HepG2 (cell line): ENCODE measurements around the gene KLHL17. TPM values are rescaled to one million over a fixed set of nuclear protein-coding genes. Genes with fewer than 3 reads are reported as not detected.
A peak's percentile ranks its signal among the peaks of the same experiment; 100 is the strongest.

Experiments used
- ADNP ChIP-seq: sonication (generic); formaldehyde crosslinking; IDR thresholded peaks from 2 replicates; pipeline ENCODE4 v1.4.0; 2020; ENCODE audit warnings: missing genetic modification reagents
- KLF9 ChIP-seq: IDR thresholded peaks from 2 replicates; pipeline ENCODE4 v1.6.1; 2016; ENCODE audit warnings: low read depth
- NR2F2 ChIP-seq: IDR thresholded peaks from 2 replicates; pipeline ENCODE4 v1.6.1; 2012; ENCODE audit warnings: low read depth, inconsistent platforms, borderline replicate concordance
- SUZ12 ChIP-seq: fragments of 150-350 bp; IDR thresholded peaks from 2 replicates; pipeline ENCODE4 v1.6.1; 2014; ENCODE audit warnings: low read depth, low read length
- ZNF101 ChIP-seq: sonication (generic); formaldehyde crosslinking; IDR thresholded peaks from 2 replicates; pipeline ENCODE4 v1.4.0; 2020; ENCODE audit warnings: mild to moderate bottlenecking, low read depth, missing genetic modification reagents, borderline replicate concordance
- ZNF652 ChIP-seq: IDR thresholded peaks from 2 replicates; pipeline ENCODE4 v1.6.1; 2016; ENCODE audit warnings: low read depth, borderline replicate concordance
- polyA plus RNA-seq, 8 experiments: library from polyadenylated mRNA; depleted of rRNA in 3 of 8; stranded (reverse) in 7 of 8; unstranded in 1 of 8; fragments of >200 nt; fragmentation: Illumina TruSeq in 4 of 8; extraction: Trizol in 4 of 8; gene quantifications; 2 replicates each; pipeline versions ENCODE4 v1.2.1 to v1.2.3, GENCODE V29; 2011 to 2016; ENCODE audit warnings: low read depth in 4 of 8, missing spikeins in 1 of 8, mixed read lengths in 1 of 8; ENCODE audit not compliant: insufficient read depth in 1 of 8
- total RNA-seq, 5 experiments: library from RNA; depleted of rRNA; stranded (reverse); fragments of >200 nt; fragmentation: Illumina TruSeq; extraction: Trizol; gene quantifications; 2 replicates each; pipeline ENCODE4 v1.2.3, GENCODE V29; 2016; ENCODE audit warnings: low read depth in 1 of 5
- TF ChIP-seq, protein P1 (sequence below): sonication (generic); formaldehyde crosslinking; IDR thresholded peaks from 2 replicates; pipeline ENCODE4 v1.8.0; 2023; ENCODE audit warnings: mild to moderate bottlenecking, missing genetic modification reagents
- TF ChIP-seq, protein P2 (sequence below): IDR thresholded peaks from 2 replicates; pipeline ENCODE4 v1.6.1; 2016; ENCODE audit warnings: missing compliant biosample characterization, missing genetic modification reagents, borderline replicate concordance
- TF ChIP-seq, protein P3 (sequence below): sonication (generic); formaldehyde crosslinking; IDR thresholded peaks from 2 replicates; pipeline ENCODE4 v1.8.1; 2023; ENCODE audit warnings: mild to moderate bottlenecking, moderate library complexity, missing genetic modification reagents
- TF ChIP-seq, protein P4 (sequence below): IDR thresholded peaks from 2 replicates; pipeline ENCODE4 v1.6.1; 2018; ENCODE audit warnings: missing genetic modification reagents, mild to moderate bottlenecking, missing compliant biosample characterization
- TF ChIP-seq, protein P5 (sequence below), 2 experiments: fragments of 450-650 bp in 1 of 2; sonication (generic) in 1 of 2; formaldehyde crosslinking in 1 of 2; IDR thresholded peaks; 2 replicates each; pipeline versions ENCODE4 v1.6.1 to v1.8.0; 2016 to 2022; ENCODE audit warnings: antibody characterized with exemption in 1 of 2, mild to moderate bottlenecking in 1 of 2, missing genetic modification reagents in 1 of 2
- TF ChIP-seq, protein P6 (sequence below): sonication (generic); formaldehyde crosslinking; IDR thresholded peaks from 2 replicates; pipeline ENCODE4 v1.4.0; 2020; ENCODE audit warnings: low read depth, mild to moderate bottlenecking, missing genetic modification reagents

KLHL17 gene
- total and polyA plus RNA-seq, 2 of the 13 experiments (the other 11 are each of a cell fraction or from before 2014, with no cell fraction given), result 9.3 to 24.7 TPM

DNA sequence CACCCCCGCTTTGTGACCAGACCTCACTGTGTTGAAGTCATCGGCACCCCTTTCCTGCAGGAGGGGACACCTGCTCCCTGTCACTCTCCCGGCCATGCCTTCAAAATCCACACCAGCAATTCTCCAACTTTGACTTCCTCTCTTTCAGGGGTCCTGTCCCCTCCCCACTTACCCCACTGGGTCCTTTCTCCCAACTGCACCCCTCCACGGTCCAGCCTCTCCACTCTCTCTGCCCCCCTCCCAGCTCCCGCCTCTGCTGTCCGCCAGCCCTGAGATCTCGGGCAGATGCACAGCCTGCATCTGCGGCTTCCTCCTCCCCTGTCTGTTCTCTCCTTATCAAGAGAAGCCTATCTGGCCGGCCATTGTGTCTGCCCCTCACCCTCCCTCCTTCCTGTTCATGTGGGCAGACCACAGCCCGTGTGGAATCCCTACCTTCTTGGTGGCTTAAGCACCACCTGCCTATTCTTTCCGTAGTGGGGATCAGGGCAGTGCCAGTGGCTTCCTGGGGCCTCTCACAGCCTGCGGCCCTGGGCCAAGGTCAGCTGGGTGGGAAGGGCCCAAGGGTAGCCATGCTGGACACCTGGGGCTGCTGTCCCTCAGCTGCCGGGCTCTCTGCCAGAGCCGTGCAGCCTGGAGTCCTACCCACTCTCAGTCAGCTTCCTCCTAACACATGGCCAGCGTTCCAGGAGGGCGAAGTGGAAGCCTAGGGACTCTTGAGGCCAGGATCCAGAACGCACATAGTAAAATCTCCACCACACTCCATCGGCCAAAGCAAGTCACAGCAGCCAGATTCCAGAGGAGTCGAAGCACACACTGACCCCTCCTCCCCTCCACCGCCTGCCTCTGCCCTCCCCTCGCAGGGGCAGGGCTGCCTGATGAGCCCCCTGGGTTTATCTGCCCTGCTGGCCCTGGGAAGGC, 44.7 kb downstream of the KLHL17 start (continued):
- TF ChIP-seq SUZ12 (no peak), ADNP (no peak), ZNF652 (no peak), NR2F2 (no peak), ZNF101 (CRISPR knock-in tag) (no peak), KLF9 (CRISPR knock-in tag) (no peak)
- TF ChIP-seq, protein P1, sequence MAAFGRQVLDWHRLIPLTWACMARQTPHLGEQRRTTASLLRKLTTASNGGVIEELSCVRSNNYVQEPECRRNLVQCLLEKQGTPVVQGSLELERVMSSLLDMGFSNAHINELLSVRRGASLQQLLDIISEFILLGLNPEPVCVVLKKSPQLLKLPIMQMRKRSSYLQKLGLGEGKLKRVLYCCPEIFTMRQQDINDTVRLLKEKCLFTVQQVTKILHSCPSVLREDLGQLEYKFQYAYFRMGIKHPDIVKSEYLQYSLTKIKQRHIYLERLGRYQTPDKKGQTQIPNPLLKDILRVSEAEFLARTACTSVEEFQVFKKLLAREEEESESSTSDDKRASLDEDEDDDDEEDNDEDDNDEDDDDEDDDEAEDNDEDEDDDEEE (CRISPR knock-in tag), result 0 out of 2 replicates have a peak, but pooled peaks have one; percentile 5
- TF ChIP-seq, protein P2, sequence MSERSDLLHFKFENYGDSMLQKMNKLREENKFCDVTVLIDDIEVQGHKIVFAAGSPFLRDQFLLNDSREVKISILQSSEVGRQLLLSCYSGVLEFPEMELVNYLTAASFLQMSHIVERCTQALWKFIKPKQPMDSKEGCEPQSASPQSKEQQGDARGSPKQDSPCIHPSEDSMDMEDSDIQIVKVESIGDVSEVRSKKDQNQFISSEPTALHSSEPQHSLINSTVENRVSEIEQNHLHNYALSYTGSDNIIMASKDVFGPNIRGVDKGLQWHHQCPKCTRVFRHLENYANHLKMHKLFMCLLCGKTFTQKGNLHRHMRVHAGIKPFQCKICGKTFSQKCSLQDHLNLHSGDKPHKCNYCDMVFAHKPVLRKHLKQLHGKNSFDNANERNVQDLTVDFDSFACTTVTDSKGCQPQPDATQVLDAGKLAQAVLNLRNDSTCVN (CRISPR knock-in tag), result no peak
- TF ChIP-seq, protein P3, sequence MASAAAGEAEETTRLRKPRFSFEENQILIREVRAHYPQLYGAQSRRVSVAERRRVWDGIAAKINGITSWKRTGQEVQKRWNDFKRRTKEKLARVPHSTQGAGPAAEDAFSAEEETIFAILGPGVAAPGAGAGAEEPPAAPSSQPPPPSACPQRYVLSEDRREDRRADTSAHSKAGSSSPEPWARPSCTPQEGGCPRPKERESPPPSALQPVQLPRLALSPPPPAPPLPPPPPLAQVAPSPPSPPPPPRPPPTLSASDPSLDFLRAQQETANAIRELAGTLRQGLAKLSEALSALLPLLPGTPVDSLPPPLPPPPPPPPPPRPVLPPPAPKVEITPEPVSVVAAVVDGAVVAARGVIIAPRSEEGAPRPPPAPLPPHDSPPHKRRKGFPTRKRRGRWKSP, result 0 out of 2 replicates have a peak, but pooled peaks have one; percentile 46
- TF ChIP-seq, protein P4, sequence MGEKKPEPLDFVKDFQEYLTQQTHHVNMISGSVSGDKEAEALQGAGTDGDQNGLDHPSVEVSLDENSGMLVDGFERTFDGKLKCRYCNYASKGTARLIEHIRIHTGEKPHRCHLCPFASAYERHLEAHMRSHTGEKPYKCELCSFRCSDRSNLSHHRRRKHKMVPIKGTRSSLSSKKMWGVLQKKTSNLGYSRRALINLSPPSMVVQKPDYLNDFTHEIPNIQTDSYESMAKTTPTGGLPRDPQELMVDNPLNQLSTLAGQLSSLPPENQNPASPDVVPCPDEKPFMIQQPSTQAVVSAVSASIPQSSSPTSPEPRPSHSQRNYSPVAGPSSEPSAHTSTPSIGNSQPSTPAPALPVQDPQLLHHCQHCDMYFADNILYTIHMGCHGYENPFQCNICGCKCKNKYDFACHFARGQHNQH (CRISPR knock-in tag), result no peak; the same call in 1 of the 2 replicates
- TF ChIP-seq, protein P5, sequence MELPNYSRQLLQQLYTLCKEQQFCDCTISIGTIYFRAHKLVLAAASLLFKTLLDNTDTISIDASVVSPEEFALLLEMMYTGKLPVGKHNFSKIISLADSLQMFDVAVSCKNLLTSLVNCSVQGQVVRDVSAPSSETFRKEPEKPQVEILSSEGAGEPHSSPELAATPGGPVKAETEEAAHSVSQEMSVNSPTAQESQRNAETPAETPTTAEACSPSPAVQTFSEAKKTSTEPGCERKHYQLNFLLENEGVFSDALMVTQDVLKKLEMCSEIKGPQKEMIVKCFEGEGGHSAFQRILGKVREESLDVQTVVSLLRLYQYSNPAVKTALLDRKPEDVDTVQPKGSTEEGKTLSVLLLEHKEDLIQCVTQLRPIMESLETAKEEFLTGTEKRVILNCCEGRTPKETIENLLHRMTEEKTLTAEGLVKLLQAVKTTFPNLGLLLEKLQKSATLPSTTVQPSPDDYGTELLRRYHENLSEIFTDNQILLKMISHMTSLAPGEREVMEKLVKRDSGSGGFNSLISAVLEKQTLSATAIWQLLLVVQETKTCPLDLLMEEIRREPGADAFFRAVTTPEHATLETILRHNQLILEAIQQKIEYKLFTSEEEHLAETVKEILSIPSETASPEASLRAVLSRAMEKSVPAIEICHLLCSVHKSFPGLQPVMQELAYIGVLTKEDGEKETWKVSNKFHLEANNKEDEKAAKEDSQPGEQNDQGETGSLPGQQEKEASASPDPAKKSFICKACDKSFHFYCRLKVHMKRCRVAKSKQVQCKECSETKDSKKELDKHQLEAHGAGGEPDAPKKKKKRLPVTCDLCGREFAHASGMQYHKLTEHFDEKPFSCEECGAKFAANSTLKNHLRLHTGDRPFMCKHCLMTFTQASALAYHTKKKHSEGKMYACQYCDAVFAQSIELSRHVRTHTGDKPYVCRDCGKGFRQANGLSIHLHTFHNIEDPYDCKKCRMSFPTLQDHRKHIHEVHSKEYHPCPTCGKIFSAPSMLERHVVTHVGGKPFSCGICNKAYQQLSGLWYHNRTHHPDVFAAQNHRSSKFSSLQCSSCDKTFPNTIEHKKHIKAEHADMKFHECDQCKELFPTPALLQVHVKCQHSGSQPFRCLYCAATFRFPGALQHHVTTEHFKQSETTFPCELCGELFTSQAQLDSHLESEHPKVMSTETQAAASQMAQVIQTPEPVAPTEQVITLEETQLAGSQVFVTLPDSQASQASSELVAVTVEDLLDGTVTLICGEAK (IDR thresholded peaks at IDR 0.05), result no peak
- TF ChIP-seq, protein P5 (CRISPR knock-in tag; IDR thresholded peaks at IDR 0.05), result peak; percentile 70; the same call in 1 of the 2 replicates
- TF ChIP-seq, protein P6, sequence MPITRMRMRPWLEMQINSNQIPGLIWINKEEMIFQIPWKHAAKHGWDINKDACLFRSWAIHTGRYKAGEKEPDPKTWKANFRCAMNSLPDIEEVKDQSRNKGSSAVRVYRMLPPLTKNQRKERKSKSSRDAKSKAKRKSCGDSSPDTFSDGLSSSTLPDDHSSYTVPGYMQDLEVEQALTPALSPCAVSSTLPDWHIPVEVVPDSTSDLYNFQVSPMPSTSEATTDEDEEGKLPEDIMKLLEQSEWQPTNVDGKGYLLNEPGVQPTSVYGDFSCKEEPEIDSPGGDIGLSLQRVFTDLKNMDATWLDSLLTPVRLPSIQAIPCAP, result no peak
